NCI-H526 treated with DMSO at 0.1 percent for 48 hours (cell line): ENCODE measurements around the gene ASAP2.
A peak's percentile ranks its signal among the peaks of the same experiment; 100 is the strongest.

ENCODE experiments used
- DNase-seq: peaks from one replicate; lab custom pipeline; 2025; lab: John Stamatoyannopoulos, UW

Gene ASAP2

DNA sequence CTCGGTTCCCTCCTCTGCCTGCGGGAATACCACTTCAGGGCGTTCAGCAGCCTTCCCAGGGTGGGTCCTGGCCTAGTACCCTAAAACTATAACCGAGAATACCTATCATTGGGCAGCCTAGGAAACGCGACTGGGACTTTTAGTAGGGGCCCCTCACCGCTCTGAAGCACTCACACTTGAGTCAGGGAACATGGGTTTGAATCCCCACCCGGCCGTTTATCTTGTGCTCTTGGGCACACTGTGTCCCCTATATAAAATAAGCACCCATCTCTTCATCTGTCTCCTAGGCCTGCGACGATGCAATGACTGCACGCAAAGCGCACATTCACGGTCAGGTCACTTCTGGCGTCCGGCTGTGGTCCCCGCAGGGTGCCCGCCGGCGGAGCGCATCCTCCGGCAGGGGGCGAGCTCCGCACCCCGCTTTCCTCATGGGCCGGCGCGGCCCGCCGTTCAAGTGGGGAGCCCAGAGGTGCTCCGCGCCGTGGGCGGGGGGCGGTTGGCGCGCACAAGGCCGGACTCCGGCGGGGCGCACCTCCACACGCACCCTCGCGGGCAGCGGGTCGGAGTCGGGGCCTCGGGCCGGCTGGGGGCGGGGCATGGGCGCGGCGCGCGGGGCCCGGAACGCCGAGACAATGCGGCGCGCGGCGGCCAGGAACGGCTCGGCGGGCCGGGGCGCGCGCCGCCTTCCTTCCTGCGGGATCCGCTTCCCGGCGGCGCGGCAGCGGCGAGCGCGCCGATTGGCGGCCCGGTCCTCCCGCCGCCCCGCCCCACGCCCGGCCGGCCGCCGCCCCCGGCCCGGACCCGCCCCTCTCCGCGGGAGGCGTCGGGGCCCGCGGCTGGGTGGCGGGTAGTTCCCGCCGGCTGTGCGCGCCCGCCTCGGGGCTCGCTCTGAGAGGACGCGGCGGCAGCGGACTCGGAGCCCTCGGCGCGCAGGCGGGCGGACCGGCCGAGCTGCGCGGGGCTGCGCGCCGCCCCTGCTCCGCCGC lies at the start of gene ASAP2:
TSS of gene ASAP2 (plus strand) at position 850 of the 986 bp plus-strand sequence. CDS start 293 bp downstream, outside the sequence.
- peak; percentile 72 for DNase-seq

DNA sequence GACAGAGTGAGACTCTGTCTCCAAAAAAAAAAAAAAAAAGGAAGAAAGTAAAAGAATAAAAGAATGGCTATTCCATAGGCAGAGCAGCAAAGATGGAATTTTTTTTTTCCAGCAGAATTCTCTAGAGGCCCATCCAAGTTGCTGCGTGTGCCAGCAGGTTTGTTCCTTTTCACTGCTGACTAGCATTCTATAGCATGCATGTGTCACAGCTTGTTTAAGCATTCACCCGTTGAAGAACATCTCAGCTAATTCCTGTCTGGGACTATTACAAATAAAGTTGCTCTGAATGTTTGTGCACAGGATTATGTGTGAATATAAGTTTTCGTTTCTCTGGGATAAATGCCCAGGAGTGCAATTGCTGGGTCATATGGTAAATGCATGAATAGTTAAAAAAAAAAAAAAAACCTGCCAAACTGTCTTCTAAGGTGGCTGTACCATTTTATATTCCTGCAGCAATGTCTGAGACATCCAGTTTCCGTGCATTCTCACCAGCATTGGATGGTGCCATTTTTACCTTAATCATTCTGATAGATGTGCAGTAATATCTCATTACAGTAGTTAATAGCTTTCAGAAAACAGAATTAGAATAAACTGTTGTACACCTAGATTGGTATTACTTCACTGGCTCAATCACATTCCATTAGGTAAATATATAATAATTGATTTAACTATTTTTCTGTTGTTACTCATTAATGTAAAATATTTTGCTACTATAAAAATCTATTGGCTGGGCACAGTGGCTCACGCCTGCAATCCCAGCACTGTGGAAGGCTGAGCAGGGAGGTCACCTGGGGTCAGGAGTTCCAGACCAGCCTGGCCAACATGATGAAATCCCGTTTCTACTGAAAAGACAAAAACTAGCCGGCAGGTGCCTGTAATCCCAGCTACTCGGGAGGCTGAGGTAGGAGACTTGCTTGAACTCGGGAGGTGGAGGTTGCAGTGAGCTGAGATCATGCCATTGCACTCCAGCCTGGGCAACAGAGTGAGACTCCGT lies 47.5 kb upstream of the ASAP2 start:
- no peak for DNase-seq

DNA sequence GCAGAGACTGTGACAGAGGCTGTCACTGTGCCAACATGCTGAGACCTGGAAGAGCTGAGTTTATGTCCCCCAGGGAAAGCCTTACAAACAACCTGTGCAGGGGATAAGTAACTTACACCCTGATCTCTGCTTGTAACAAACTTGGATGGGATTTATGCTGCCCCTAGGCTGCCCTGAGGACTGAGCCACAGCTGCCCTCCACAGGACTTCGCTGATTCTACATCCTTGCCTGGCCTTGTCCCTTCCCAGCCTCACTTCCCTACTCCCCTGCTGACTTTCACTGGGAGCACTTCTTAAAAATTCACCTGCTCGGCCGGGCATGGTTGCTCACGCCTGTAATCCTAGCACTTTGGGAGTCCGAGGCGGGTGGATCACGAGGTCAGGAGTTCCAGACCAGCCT lies 45.9 kb upstream of the ASAP2 start:
- no peak for DNase-seq

DNA sequence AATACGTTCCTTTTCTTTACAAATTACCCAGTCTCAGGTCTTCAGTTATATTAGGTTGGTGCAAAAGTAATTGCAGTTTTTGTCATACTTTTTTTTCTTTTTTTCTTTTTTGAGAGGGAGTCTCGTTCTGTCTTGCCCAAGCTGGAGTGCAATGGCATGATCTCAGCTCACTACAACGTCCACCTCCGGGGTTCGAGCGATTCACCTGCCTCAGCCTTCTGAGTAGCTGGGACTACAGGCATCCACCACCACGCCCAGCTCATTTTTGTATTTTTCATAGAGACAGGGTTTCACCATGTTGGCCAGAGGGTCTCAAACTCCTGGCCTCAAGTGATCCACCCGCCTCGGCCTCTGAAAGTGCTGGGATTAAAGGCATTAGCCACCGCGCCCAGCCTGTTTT lies 43.8 kb upstream of the ASAP2 start:
- no peak for DNase-seq

DNA sequence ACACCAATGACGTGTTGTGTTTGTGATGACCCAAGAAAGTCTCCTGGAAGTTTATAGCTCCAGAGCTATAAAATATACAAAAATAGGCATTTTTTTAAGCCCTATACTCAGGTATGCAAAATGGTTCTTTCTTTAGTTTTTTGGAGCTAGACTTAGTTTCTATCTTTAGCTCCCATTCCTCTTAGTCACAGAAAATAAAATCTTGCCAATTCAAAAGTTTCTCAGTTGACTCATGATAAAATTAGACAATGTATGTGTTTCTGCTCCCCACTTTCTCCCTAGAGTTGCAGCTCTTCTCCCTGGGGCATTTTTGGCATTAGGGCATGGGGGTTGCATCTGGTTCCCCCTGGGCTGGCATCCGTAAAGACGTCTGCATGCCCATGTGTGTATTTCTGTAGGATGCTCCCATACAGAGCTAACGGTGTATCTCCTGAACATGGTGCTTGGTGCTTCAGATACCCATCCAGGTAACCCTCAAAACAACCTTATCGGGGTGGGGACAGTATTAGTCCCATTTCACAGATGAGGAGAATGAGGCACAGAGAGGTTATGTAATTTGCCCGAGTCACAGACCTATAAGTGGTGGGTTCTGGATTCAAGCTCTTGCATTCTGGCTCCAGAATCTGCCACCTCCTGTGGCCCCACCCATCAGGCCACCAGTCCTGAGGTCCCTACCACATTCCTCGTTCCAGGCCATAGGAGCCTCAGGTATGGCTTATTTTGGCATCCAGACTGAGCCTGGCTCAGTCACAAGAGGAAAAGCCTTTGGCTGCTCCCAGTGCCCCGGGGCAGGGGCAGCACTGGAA lies 43.1 kb upstream of the ASAP2 start:
- no peak for DNase-seq

DNA sequence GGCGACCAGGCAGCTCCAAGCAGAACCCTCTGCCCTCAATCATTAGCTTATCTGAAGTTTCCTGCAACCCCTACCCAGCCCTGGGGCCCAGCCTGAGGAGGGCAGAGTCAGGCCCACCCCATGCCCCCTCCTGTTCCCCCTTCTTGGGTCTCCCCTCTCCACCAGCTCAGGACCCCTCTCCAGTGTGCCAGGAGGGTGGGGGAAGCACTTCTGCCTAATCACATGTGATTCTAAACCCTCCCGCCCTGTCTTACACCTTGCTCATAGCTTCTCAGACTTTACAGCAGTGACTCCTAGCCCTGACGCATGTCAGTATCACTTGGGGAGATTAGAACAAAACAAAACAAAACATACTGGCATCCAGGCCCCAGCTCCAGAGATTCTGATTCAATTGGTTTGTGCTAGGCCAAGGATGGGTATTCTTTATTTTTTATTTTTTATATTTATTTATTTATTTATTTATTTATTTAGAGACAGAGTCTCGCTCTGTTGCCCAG lies 42.5 kb upstream of the ASAP2 start:
- no peak for DNase-seq

DNA sequence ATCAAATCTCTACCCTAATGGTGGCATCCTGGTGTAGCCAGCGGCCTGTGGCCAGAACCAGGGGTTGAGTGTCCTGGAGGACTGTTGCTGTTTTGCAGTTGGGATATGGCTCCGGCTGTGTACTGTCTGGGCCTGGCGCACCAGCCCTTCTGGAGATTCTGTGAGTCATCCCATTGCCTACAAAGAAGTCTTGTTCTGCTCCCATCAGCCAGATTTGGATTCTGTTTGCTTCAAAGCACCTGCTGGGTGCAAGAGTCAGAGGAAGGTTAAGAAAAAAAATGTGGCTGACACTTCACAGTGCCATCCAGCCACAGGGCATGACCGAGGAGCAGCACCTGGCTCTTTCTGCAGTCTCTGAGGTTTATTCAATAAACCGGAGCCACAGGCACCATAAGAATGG lies 41.0 kb upstream of the ASAP2 start:
- DNase-seq: no peak

DNA sequence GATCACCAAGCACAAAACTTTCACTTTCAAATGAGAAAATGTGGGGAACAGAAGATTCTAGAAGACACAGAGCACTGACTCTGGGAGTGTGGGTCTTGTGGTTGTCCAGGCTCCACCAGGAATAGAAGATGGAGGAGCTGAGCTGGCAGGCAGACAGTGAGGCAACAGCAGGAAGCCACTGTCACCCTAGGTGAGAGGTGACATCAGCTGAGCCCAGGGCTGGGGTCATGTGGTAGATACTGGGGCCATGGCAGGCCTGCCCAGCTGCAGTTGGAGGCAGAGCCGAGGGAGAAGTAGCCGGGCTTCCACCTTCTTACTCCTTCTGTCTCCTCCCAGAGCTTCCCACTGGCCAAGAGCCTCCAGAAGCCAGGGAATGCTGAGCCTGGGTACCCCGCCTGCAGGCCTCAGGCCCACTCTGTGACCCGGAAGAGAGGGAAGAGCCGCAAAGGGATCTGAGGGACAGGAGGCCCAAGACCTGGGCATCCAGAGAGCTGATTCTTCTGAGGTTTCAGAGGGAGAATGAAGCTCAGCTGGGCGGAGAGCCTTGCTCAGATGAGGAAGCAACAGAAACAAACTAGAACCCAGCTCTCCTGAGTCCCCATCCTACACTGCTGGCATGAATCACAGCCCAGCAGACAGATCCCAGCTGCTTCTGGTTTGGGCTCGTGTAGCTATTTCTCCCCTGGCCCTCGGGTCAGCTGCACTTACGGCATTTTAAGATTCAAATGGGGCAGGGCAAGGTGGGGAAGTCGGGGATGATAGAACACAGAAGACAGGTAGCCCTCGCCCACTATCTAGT lies 39.8 kb upstream of the ASAP2 start:
- no peak for DNase-seq

DNA sequence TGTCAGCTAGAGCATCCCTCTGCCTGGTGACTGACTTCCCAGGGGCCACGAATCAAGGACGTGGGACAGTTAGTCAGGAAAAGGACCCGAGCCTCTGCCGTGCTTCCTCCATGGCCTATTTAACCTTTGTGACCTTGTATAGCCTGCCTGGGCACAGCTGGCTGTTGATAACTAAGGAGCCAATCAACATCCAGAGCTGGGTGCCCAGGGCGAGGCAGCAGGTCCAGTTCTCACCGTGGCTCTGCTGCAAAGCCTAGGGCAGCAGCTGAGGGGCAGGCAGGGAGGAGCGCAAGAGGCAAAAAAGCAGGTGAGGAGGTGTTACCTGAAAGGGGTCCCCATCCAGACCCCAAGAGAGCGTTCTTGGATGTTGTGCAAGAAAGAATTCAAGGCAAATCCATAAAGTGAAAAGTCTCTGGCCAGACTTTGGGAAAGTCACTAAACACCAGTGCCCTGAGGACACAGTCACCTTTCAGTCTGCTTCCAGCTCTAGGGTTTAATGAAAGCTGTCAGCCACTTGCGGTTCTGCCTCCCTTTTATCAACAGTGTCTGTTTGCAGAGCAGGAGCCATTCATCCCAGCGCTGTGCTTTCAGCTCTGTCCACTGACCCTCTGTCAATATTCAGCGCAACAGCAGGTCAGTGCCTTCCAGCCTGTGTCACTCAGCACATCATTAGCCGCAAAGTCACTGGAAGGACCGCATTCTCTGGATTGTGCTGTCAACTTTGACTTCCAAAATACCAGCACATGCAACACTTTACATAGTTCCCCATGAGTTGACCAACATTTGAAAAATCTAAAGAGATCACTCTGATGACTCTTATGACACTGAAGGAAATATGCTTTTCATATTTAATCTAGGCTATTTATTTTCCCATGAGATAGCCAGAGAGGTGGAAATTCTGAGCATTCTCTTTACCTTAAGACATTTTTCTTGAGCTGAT lies 38.6 kb upstream of the ASAP2 start:
- no peak for DNase-seq

DNA sequence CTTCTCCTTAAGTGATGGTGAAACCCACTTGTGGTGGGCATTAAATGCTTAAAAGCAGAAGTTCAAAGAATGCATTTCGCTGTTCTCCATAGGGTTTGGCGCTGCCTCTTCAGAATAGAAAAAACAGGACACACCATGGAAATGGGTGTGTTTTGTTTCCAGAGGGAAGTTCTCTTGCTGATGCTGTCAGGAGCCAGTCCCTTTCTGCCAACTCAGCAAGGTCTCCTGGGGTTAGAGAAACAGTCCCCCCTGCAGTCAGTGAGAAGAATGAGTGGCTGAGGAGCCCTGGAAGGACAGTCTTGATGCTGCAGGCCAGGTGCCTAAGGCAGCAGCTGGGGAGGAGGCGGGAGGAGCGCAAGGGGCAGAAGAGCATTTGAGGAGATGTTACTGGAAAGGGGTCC lies 37.8 kb upstream of the ASAP2 start:
- DNase-seq: no peak

DNA sequence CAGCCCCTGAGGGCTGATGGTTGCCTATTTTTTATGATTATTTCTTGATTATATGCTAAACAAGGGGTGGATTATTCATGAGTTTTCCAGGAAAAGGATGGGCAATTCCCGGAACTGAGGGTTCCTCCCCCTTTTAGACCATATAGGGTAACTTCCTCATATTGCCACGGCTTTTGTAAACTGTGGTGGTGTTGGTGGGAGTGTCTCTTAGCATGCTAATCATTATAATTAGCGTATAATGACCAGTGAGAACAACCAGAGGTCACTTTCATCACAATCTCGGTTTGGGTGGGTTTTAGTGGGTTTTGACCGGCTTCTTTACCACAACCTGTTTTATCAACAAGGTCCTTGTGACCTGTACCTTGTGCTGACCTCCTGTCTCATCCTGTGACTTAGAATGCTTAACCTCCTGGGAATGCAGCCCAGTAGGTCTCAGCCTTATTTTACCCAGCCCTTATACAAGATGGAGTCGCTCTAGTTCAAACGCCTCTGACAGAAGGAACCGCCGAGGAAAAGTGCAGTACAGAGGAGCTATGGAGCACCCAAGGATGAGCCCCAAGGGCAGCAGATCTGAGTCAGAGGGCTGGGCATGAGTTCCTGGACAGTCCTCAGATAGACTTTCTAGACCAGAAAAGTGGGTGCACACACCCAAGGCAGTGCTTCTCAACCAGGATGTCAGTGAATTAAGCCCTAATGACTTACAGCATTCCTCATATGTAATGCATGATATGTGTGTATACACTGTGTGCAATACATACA lies 37.1 kb upstream of the ASAP2 start:
- DNase-seq: no peak

DNA sequence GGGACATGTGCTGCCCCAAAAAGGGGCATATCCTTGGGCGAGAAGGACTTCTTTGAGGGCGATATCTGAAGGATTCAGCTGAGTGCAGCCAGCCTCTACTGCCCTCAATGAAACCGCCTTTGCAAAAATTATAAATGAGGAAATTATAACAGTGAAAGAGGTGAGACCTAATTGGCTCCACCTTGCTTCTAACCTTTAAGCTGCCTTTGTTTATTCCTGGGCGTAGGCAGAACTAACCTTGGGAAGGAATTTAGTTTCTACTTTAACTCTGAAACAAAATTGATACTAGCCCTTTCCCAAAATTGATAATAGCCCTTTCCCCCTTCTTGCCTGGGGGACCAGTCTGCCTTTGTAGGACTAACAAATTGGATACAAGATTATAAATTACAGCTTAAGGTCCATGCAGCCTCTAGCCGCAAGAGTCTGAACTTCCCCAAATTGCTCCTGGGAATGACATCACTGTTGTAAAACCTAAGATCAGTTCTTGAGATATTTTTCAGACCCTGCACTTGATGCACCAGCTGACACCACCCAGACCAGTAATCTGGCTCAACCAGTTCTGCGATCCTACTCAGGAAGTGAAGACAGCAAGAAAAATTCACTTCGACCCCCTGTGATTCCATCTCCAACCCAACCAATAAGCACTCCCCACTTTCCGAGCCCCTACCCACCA lies 36.0 kb upstream of the ASAP2 start:
- DNase-seq: no peak

DNA sequence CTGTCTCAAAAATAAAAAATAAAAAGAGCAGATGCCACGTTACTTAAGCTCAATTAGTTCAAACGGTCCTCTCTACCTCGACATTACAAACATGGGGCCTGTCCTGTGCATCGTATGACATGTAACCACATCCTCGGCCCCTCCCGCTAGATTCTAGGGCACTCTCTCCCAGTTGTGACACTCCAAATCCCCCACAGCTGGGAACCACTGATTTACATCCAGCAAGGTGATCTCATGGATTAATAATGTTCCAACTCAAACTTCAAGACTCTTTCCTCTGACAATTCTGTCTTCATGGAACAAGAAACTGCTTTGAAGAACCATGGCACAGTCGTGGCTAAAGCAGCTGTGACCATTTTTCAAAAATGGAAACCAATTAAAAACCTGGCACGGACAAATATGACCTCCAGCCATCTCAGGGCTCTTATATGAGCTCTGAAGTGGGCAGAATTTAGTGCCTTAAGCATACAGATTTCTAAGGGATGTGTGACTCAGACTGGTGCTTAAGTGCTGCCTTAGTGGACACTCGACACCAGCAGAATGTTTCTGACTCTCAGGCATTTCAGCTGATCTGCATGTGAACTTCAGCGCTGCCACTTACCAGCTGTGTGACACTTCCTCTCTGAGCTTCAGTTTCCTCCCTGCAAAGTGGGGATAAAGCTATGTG lies 31.7 kb upstream of the ASAP2 start:
- DNase-seq: no peak

DNA sequence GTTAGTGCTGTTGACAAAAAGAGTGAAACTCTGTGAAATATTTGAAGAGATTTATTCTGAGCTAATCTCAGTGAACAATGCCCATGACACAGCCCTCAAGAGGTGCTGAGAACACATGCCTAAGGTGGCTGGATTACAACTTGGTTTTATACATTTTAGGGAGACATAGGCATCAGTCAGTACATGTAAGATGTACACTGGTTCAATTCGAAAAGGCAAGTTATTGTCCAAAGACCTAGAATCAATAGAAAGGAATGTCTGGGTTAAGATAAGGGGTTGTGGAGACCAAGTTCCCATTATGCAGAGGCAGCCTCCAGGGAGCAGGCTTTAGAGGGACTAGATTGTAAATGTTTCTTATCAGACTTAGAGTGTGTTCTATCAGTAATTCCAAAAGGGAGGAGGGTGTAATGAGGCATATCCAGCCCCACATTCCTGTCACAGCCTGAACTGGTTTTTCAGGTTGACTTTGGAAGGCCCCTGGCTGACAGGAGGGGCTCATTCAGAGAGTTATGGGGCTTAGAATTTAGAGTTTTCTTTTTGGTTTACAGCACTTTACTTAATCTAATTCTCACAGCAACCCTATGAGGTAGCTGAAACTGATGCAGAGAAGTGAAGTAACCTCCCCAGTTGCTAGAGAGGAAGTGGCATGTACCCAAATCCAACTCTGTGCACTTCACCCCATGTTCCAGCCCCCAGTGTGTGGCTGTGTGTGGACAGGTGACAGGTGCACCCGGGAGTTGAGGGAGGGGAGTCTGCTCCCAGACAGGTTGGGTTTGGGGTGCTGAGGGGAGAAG lies 28.3 kb upstream of the ASAP2 start:
- DNase-seq: peak; percentile 95

DNA sequence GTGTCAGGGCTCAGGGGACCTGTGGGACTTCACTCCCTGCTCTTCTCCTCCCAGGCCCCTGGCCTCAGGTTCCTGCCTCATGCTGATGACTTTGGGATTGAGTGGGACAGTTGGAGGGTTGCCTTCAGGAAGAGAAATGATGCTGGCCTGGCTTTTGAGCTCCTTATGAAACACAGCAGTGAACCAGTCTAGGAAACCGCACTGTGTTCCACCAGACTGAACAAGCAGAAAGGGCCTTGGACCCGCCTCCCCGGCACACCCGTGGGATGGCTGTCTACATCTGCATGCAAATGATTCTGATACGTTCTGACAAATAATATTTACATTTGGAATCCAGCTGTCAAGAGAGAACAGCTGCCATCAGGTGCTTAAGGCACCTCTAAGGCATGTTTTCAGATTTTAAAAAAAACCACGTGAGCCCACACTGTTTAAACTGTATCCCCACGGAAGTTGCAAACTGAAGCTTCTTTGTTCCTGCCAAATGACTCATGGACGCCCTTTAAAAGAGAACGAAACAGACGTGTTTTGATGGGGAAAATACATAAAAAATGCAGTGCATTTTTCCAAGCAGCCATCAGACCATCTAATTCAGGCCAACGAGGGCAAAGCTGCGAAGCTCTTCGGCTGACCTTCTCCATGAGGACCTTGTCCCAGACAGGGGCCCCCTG lies 27.6 kb upstream of the ASAP2 start:
- DNase-seq: peak; percentile 99

DNA sequence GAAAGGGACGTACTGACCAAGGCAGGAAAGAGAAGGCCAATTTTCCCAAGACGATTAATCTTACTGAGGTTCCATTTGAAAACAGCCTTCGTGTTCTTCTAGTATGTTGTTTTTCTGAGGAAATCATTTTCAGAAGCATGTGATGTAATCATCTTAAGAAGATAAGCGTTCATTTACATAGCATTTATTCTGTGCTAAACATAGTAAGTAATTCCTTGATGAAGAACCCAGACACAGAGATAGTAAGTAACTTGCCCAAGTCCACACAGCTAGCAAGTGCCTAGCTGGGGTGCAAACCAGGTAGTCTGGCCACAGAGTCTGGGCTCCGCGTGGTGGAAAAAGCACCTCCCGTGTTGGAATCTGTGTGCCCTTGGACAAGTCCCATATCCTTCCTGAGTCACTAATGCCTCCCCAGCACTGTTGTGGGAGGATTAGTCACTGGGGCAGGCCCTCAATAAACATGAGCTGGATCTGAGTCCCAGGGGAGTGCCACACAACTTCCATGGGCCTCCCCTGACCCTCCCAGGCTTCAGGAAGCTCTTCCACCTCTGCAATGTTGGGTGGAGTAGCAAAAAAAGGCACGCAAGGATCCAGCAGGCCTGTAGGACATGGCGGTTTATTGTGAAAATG lies 26.9 kb upstream of the ASAP2 start:
- peak; percentile 67 for DNase-seq
